GM12875 (cell line): ENCODE measurements around the gene SLC22A4.

ENCODE experiments used
- H3K4me3 ChIP-seq: one replicate; pipeline ENCODE4 v1.5.1; 2011; ENCODE audit warnings: low read depth, low read length, control low read depth
- TF ChIP-seq, protein P1 (sequence below): IDR thresholded peaks from 2 replicates; pipeline ENCODE4 v1.5.1; 2011; ENCODE audit warnings: low read depth, mild to moderate bottlenecking, control low read depth, inconsistent platforms, low read length, moderate library complexity, borderline replicate concordance; ENCODE audit not compliant: insufficient read depth

SLC22A4 gene

GRCh38 chr5:132268769-132269551 is 25.2 kb upstream of the SLC22A4 start:
- no peak overlapping the region for H3K4me3 ChIP-seq
- TF ChIP-seq, protein P1, sequence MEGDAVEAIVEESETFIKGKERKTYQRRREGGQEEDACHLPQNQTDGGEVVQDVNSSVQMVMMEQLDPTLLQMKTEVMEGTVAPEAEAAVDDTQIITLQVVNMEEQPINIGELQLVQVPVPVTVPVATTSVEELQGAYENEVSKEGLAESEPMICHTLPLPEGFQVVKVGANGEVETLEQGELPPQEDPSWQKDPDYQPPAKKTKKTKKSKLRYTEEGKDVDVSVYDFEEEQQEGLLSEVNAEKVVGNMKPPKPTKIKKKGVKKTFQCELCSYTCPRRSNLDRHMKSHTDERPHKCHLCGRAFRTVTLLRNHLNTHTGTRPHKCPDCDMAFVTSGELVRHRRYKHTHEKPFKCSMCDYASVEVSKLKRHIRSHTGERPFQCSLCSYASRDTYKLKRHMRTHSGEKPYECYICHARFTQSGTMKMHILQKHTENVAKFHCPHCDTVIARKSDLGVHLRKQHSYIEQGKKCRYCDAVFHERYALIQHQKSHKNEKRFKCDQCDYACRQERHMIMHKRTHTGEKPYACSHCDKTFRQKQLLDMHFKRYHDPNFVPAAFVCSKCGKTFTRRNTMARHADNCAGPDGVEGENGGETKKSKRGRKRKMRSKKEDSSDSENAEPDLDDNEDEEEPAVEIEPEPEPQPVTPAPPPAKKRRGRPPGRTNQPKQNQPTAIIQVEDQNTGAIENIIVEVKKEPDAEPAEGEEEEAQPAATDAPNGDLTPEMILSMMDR: no peak

GRCh38 chr5:132269635-132270334 is 24.4 kb upstream of the SLC22A4 start:
- TF ChIP-seq, protein P1: no peak

GRCh38 chr5:132270335-132270665 is 23.9 kb upstream of the SLC22A4 start:
- TF ChIP-seq, protein P1: no peak
- no peak overlapping the region for H3K4me3 ChIP-seq

More at GRCh38 chr5:132269635-132270334, 24.4 kb upstream of the SLC22A4 start:
- no peak overlapping the region for H3K4me3 ChIP-seq

GRCh38 chr5:132270706-132271105 is 23.5 kb upstream of the SLC22A4 start:
- no peak overlapping the region for H3K4me3 ChIP-seq
- TF ChIP-seq, protein P1: no peak

DNA sequence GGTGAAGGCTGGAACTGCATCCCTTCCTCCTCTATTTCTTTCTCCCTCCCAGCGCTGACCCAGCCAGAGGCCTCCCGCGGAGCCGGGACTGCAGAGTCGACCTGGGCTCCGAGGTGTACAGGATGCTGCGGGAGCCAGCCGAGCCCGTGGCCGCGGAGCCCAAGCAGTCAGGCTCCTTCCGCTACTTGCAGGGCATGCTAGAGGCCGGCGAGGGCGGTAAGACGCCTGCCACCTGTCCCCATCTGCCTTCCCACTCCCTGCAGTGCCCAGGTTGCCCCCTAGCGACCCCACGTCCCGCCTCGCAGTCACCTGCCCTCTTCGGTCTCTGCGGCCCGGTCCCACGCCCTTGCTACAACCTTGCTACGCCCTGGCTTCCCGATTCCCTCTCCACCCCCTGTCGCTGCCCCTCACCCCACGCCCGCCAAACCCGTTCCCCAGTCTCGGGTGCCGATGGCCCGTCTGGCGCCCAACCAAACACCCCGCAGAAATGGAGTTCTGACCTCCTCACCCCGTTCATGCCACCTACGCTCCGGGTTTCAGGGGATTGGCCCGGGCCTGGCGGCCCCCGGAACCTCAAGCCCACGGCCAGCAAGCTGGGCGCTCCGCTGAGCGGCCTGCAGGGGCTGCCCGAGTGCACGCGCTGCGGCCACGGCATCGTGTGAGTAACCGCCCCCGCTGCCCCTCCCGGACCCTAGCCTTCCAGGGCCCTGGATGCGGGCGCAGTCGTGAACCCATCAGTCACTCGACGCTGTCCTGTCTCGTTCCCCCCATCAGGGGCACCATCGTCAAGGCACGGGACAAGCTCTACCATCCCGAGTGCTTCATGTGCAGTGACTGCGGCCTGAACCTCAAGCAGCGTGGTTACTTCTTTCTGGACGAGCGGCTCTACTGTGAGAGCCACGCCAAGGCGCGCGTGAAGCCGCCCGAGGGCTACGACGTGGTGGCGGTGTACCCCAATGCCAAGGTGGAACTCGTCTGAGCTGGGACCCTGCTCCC is 22.6 kb upstream of the SLC22A4 start:
- H3K4me3 ChIP-seq: no peak overlapping the region
- TF ChIP-seq, protein P1: peak; percentile 18; the same call in 1 of the 2 replicates

- TF ChIP-seq, protein P1: peak; percentile 80
- H3K4me3 ChIP-seq: no peak overlapping the region
These were observed 21.6 kb upstream of the SLC22A4 start for GRCh38 chr5:132272311-132273210.
